ENCODE results near the gene ZCRB1. TPM values are rescaled to one million over a fixed set of nuclear protein-coding genes. Genes with fewer than 3 reads are reported as not detected.

The ZCRB1 gene
- polyA plus RNA-seq, 10 donors, result 65.5 to 86.1 (median 76.4) TPM

- no peak for DNase-seq
Measured at GRCh38 chr12:42282294-42282693, 43.6 kb downstream of the ZCRB1 start.

GRCh38 chr12:42281844-42282243, 44.0 kb downstream of the ZCRB1 start:
- DNase-seq, result no peak

GRCh38 chr12:42281278-42281677, 44.6 kb downstream of the ZCRB1 start:
- no peak for DNase-seq

- no peak for DNase-seq
Measured at GRCh38 chr12:42278128-42278510, 47.8 kb downstream of the ZCRB1 start.

GRCh38 chr12:42277396-42278127, 48.3 kb downstream of the ZCRB1 start:
- peak in 2 of 3 donors; percentile 38 to 63 for DNase-seq

- DNase-seq, result no peak
Measured at GRCh38 chr12:42275499-42275898, 50.4 kb downstream of the ZCRB1 start.

- no peak for DNase-seq
Measured at GRCh38 chr12:42273706-42274105, 52.2 kb downstream of the ZCRB1 start.

- DNase-seq, result no peak
Measured at GRCh38 chr12:42270596-42270995, 55.3 kb downstream of the ZCRB1 start.

- peak in 2 of 3 donors; percentile 4 to 13 for DNase-seq
Measured at GRCh38 chr12:42267413-42268190, 58.3 kb downstream of the ZCRB1 start.

- DNase-seq, result no peak
Measured at GRCh38 chr12:42266579-42267230, 59.2 kb downstream of the ZCRB1 start.

- no peak for DNase-seq
Measured at GRCh38 chr12:42262271-42262670, 63.6 kb downstream of the ZCRB1 start.

Other genes starting within 250 kb of the ZCRB1 start
- 10 to 100 TPM; 15.4 to 25.6 (median 19.3) TPM for gene GXYLT1, start 181.2 kb downstream of the ZCRB1 start, polyA plus RNA-seq (ENCODE audit: insufficient read length in 10 of 10)
- 10 to 100 TPM; 19.1 to 34.2 (median 24.2) TPM for gene YAF2, start 87.8 kb downstream of the ZCRB1 start, polyA plus RNA-seq (ENCODE audit: insufficient read length in 10 of 10)
- gene PPHLN1, start 73 bp upstream of the ZCRB1 start, polyA plus RNA-seq (ENCODE audit: insufficient read length in 10 of 10), result 10 to 100 TPM; 51.7 to 73.3 (median 62.0) TPM

Data from muscle of back (tissue), 11 donors.